ENCODE results near the gene SCAI.

SCAI gene

GRCh38 chr9:125143377-125144090 lies at the start of gene SCAI:
Gene SCAI (minus strand): TSS chr9:125143528. CDS start chr9:125143437, 91 bp downstream.
- no peaks in the 10 kb centered on the region for H3K4me1 ChIP-seq (ENCODE audit: insufficient read depth, poor library complexity, severe bottlenecking)
- peak within 1 kb of the TSS; percentile 22 for H3K27ac ChIP-seq (ENCODE audit: poor library complexity, severe bottlenecking)
- H3K9me3 ChIP-seq (ENCODE audit: severe bottlenecking) = no peaks in the 10 kb centered on the region
- no peaks in the 10 kb centered on the region for H3K27me3 ChIP-seq (ENCODE audit: insufficient read depth, poor library complexity, severe bottlenecking)
- ATAC-seq (ENCODE audit: low read depth) (peak; percentile 99), DNase-seq (ENCODE audit: low spot score) (peak; percentile 99)
- H3K36me3 ChIP-seq (ENCODE audit: low read depth) = peaks cover 20% of the 10 kb centered on the region
- H3K4me3 ChIP-seq (ENCODE audit: severe bottlenecking) = peak within 1 kb of the TSS; percentile 27
- peak; percentile 96 for TF ChIP-seq CTCF (IDR thresholded peaks at IDR 0.05; ENCODE audit: poor library complexity, severe bottlenecking)

- peak overlapping the region; percentile 44 for H3K27ac ChIP-seq (ENCODE audit: poor library complexity, severe bottlenecking)
- no peak for ATAC-seq (ENCODE audit: low read depth)
- no peaks in the 10 kb centered on the region for H3K27me3 ChIP-seq (ENCODE audit: insufficient read depth, poor library complexity, severe bottlenecking)
- H3K9me3 ChIP-seq (ENCODE audit: severe bottlenecking) = no peaks in the 10 kb centered on the region
- peaks cover 3% of the 10 kb centered on the region for H3K4me1 ChIP-seq (ENCODE audit: insufficient read depth, poor library complexity, severe bottlenecking)
- peaks cover 6% of the 10 kb centered on the region for H3K36me3 ChIP-seq (ENCODE audit: low read depth)
- no peak for TF ChIP-seq CTCF (IDR thresholded peaks at IDR 0.05; ENCODE audit: poor library complexity, severe bottlenecking)
- peak overlapping the region; percentile 93 for H3K4me3 ChIP-seq (ENCODE audit: severe bottlenecking)
- no peak for DNase-seq (ENCODE audit: low spot score)
These were observed 47.1 kb upstream of the SCAI start for GRCh38 chr9:125190361-125190801.

- peak; percentile 95 for DNase-seq (ENCODE audit: low spot score)
- Histone ChIP-seq H3K27me3 (ENCODE audit: insufficient read depth, poor library complexity, severe bottlenecking) (no peaks in the 10 kb centered on the region), H3K27ac (ENCODE audit: poor library complexity, severe bottlenecking) (peak within 1 kb of the TSS; percentile 44), H3K9me3 (ENCODE audit: severe bottlenecking) (no peaks in the 10 kb centered on the region), H3K4me3 (ENCODE audit: severe bottlenecking) (peak within 1 kb of the TSS; percentile 93), H3K4me1 (ENCODE audit: insufficient read depth, poor library complexity, severe bottlenecking) (peaks cover 3% of the 10 kb centered on the region), H3K36me3 (ENCODE audit: low read depth) (peaks cover 6% of the 10 kb centered on the region)
- peak; percentile 94 for ATAC-seq (ENCODE audit: low read depth)
- TF ChIP-seq CTCF (IDR thresholded peaks at IDR 0.05; ENCODE audit: poor library complexity, severe bottlenecking) = peak; percentile 83
These were observed 46.3 kb upstream of the SCAI start, which contains the start of gene PPP6C for GRCh38 chr9:125189361-125190289. Gene PPP6C (minus strand): TSS chr9:125189803. CDS start chr9:125189718, 85 bp downstream.

- H3K4me1 ChIP-seq (ENCODE audit: insufficient read depth, poor library complexity, severe bottlenecking) = peaks cover 3% of the 10 kb centered on the region
- H3K9me3 ChIP-seq (ENCODE audit: severe bottlenecking) = no peaks in the 10 kb centered on the region
- no peaks in the 10 kb centered on the region for H3K27me3 ChIP-seq (ENCODE audit: insufficient read depth, poor library complexity, severe bottlenecking)
- peak overlapping the region; percentile 44 for H3K27ac ChIP-seq (ENCODE audit: poor library complexity, severe bottlenecking)
- peak; percentile 3; the same call in 2 of the 3 replicates for ATAC-seq (ENCODE audit: low read depth)
- DNase-seq (ENCODE audit: low spot score) = no peak
- no peak for TF ChIP-seq CTCF (IDR thresholded peaks at IDR 0.05; ENCODE audit: poor library complexity, severe bottlenecking)
- H3K4me3 ChIP-seq (ENCODE audit: severe bottlenecking) = peak overlapping the region; percentile 93
- peaks cover 6% of the 10 kb centered on the region for H3K36me3 ChIP-seq (ENCODE audit: low read depth)
These were observed 45.7 kb upstream of the SCAI start for GRCh38 chr9:125189011-125189360.

Measured in RWPE2 (cell line).